SK-N-SH (cell line): ENCODE data around the gene ST6GALNAC5. TPM values are rescaled to one million over a fixed set of nuclear protein-coding genes. Genes with fewer than 3 reads are reported as not detected.
A peak's percentile ranks its signal among the peaks of the same experiment; 100 is the strongest.

Experiments
- CTCF ChIA-PET: fragments of 300-600, 350-600 bp; formaldehyde crosslinking; extraction: SDS; loops from one replicate; lab custom pipeline; 2021; lab: Yijun Ruan, JAX
- POLR2A ChIA-PET: fragments of 350-600 bp; sonication (Branson Sonifier 250); formaldehyde crosslinking; extraction: SDS; loops from one replicate; lab custom pipeline; 2020; ENCODE audit warnings: antibody characterized with exemption, inconsistent platforms; lab: Yijun Ruan, JAX
- DNase-seq: peaks from one replicate; pipeline ENCODE4 v3.0.0; 2012
- H2AFZ ChIP-seq: fragments of 200-600 bp; sonication (generic); 2 replicates; pipeline ENCODE4 v1.8.1; 2016; ENCODE audit warnings: antibody characterized with exemption, mild to moderate bottlenecking, low read depth
- H3F3A ChIP-seq: fragments of 200-600 bp; sonication (generic); replicated peaks from 2 replicates; pipeline ENCODE3; 2016; ENCODE audit warnings: antibody characterized with exemption, mild to moderate bottlenecking; ENCODE audit not compliant: insufficient read depth
- H3K27ac ChIP-seq, 2 experiments: fragments of 200-500 bp in 1 of 2; fragments of 200-600 bp in 1 of 2; sonication (Bioruptor generic) in 1 of 2; sonication (generic), shearing (Covaris generic) in 1 of 2; 2 replicates each; pipeline versions ENCODE4 v1.5.1 to v1.6.1; 2014 to 2016; ENCODE audit warnings: low read depth in 2 of 2, inconsistent platforms in 1 of 2, low read length in 1 of 2, mild to moderate bottlenecking in 1 of 2, mixed read lengths in 1 of 2
- H3K27me3 ChIP-seq: fragments of 200-600 bp; sonication (generic), shearing (Covaris generic); 2 replicates; pipeline ENCODE4 v1.6.1; 2016; ENCODE audit warnings: mixed run types; ENCODE audit not compliant: insufficient read depth
- H3K36me3 ChIP-seq, 2 experiments: fragments of 200-500 bp in 1 of 2; fragments of 200-600 bp in 1 of 2; sonication (Bioruptor generic) in 1 of 2; sonication (generic) in 1 of 2; replicated peaks in 1 of 2; 2 replicates each; pipeline versions ENCODE3 to v1.5.1; 2014 to 2016; ENCODE audit warnings: low read length in 1 of 2, mild to moderate bottlenecking in 1 of 2; ENCODE audit not compliant: insufficient read depth in 2 of 2, control insufficient read depth in 1 of 2
- H3K4me1 ChIP-seq, 2 experiments: fragments of 200-500 bp in 1 of 2; fragments of 200-600 bp in 1 of 2; sonication (Bioruptor generic) in 1 of 2; sonication (generic), shearing (Covaris generic) in 1 of 2; 2 replicates each; pipeline versions ENCODE4 v1.5.1 to v1.6.1; 2014 to 2016; ENCODE audit warnings: low read depth in 1 of 2, low read length in 1 of 2, mixed run types in 1 of 2; ENCODE audit not compliant: insufficient read depth in 2 of 2, control insufficient read depth in 1 of 2
- H3K4me2 ChIP-seq: fragments of 200-600 bp; sonication (generic), shearing (Covaris generic); 2 replicates; pipeline ENCODE4 v1.6.1; 2017; ENCODE audit warnings: mixed run types
- H3K4me3 ChIP-seq, 2 experiments: fragments of 200-500 bp in 1 of 2; fragments of 200-600 bp in 1 of 2; sonication (Bioruptor generic) in 1 of 2; sonication (generic), shearing (Covaris generic) in 1 of 2; 2 replicates each; pipeline versions ENCODE4 v1.5.1 to v1.8.1; 2014 to 2016; ENCODE audit warnings: low read depth in 2 of 2, inconsistent platforms in 1 of 2, low read length in 1 of 2, mild to moderate bottlenecking in 1 of 2, mixed read lengths in 1 of 2, moderate library complexity in 1 of 2
- H3K79me2 ChIP-seq: fragments of 200-600 bp; sonication (generic); 2 replicates; pipeline ENCODE4 v1.8.1; 2017; ENCODE audit warnings: mild to moderate bottlenecking; ENCODE audit not compliant: insufficient read depth
- H3K9ac ChIP-seq: fragments of 200-600 bp; sonication (generic); 2 replicates; pipeline ENCODE4 v1.6.1; 2017; ENCODE audit warnings: mixed run types
- H3K9me2 ChIP-seq: fragments of 200-600 bp; sonication (generic); 2 replicates; pipeline ENCODE4 v1.6.1; 2017; ENCODE audit warnings: mixed run types
- H3K9me3 ChIP-seq: fragments of 200-600 bp; sonication (generic); 2 replicates; pipeline ENCODE4 v1.6.1; 2017; ENCODE audit warnings: mixed run types, mild to moderate bottlenecking, moderate library complexity
- H4K20me1 ChIP-seq: fragments of 200-600 bp; sonication (generic); 2 replicates; pipeline ENCODE4 v1.6.1; 2017; ENCODE audit warnings: mild to moderate bottlenecking, mixed run types; ENCODE audit not compliant: insufficient read depth
- CHD2 ChIP-seq: fragments of 150-350 bp; IDR thresholded peaks from 2 replicates; pipeline ENCODE4 v1.6.1; 2018; ENCODE audit warnings: low read length; ENCODE audit not compliant: partially characterized antibody
- ELF1 ChIP-seq: IDR thresholded peaks from 2 replicates; pipeline ENCODE4 v1.4.0; 2012
- EP300 ChIP-seq, 2 experiments: IDR thresholded peaks; 2 replicates each; pipeline versions ENCODE4 v1.4.0 to v1.6.1; 2012; ENCODE audit warnings: borderline replicate concordance in 1 of 2, low read depth in 1 of 2, low read length in 1 of 2
- EZH2phosphoT487 ChIP-seq: fragments of 200-600 bp; sonication (generic); IDR thresholded peaks from 2 replicates; pipeline ENCODE4 v1.6.1; 2017; ENCODE audit warnings: low read depth, mixed run types, mild to moderate bottlenecking, antibody characterized with exemption, moderate library complexity, borderline replicate concordance
- FOSL2 ChIP-seq: IDR thresholded peaks from 2 replicates; pipeline ENCODE4 v1.4.0; 2012; ENCODE audit warnings: low read depth, mild to moderate bottlenecking, moderate library complexity, borderline replicate concordance
- FOXJ3 ChIP-seq: sonication (generic); formaldehyde crosslinking; IDR thresholded peaks from 2 replicates; pipeline ENCODE4 v1.5.1; 2020; ENCODE audit warnings: mild to moderate bottlenecking, missing genetic modification reagents
- FOXM1 ChIP-seq: IDR thresholded peaks from 2 replicates; pipeline ENCODE4 v1.4.0; 2012; ENCODE audit warnings: low read depth, mild to moderate bottlenecking
- GABPA ChIP-seq: IDR thresholded peaks from 2 replicates; pipeline ENCODE4 v1.4.0; 2012; ENCODE audit warnings: low read depth, mild to moderate bottlenecking
- IRF3 ChIP-seq: fragments of 150-350 bp; IDR thresholded peaks from 2 replicates; pipeline ENCODE4 v1.6.1; 2016; ENCODE audit warnings: mild to moderate bottlenecking, low read depth, low read length
- JUND ChIP-seq: IDR thresholded peaks from 2 replicates; pipeline ENCODE4 v1.4.0; 2012
- MEF2A ChIP-seq: IDR thresholded peaks from 2 replicates; pipeline ENCODE4 v1.4.0; 2012; ENCODE audit warnings: low read depth, borderline replicate concordance
- NFIC ChIP-seq: IDR thresholded peaks from 2 replicates; pipeline ENCODE4 v1.4.0; 2012; ENCODE audit warnings: borderline replicate concordance
- NRF1 ChIP-seq: IDR thresholded peaks from 2 replicates; pipeline ENCODE4 v1.6.1; 2012; ENCODE audit warnings: low read depth, mild to moderate bottlenecking, low read length
- RAD21 ChIP-seq: IDR thresholded peaks from 2 replicates; pipeline ENCODE4 v1.6.1; 2012; ENCODE audit warnings: mild to moderate bottlenecking, low read length
- RCOR1 ChIP-seq: fragments of 150-350 bp; IDR thresholded peaks from 2 replicates; pipeline ENCODE4 v1.6.1; 2017; ENCODE audit warnings: antibody characterized with exemption, low read length
- RFX5 ChIP-seq: IDR thresholded peaks from 2 replicates; pipeline ENCODE4 v1.6.1; 2012; ENCODE audit warnings: mild to moderate bottlenecking, improper control_type of control experiment, low read length
- SIN3A ChIP-seq: IDR thresholded peaks from 2 replicates; pipeline ENCODE4 v1.6.1; 2012; ENCODE audit warnings: low read depth, mild to moderate bottlenecking, low read length, moderate library complexity, borderline replicate concordance
- SMC3 ChIP-seq: IDR thresholded peaks from 2 replicates; pipeline ENCODE4 v1.6.1; 2012; ENCODE audit warnings: low read depth, low read length, improper control_type of control experiment
- WGBS: methylation state at CpG from one replicate; pipeline ENCODE4 v1.1.6; 2017; ENCODE audit warnings: low lambda C conversion rate; 5-methylcytosine and 5-hydroxymethylcytosine counted together
- polyA plus RNA-seq, 3 experiments: library from polyadenylated mRNA; depleted of rRNA; stranded (reverse); fragments of >200 nt; gene quantifications; 2 replicates each; pipeline ENCODE4 v1.2.3, GENCODE V29; 2012
- TF ChIP-seq, protein P1 (sequence below): fragments of 200-600 bp; sonication (generic); IDR thresholded peaks from 2 replicates; pipeline ENCODE4 v1.6.1; 2017; ENCODE audit warnings: antibody characterized with exemption, mild to moderate bottlenecking, moderate library complexity
- TF ChIP-seq, protein P2 (sequence below): IDR thresholded peaks from 2 replicates; pipeline ENCODE4 v1.4.0; 2012; ENCODE audit warnings: low read depth, borderline replicate concordance
- TF ChIP-seq, protein P3 (sequence below): fragments of 150-350 bp; IDR thresholded peaks from 2 replicates; pipeline ENCODE4 v1.6.1; 2017; ENCODE audit warnings: antibody characterized with exemption, low read length, low read depth, borderline replicate concordance
- TF ChIP-seq, protein P4 (sequence below): IDR thresholded peaks from 2 replicates; pipeline ENCODE4 v1.4.0; 2012; ENCODE audit warnings: low read depth
- TF ChIP-seq, protein P5 (sequence below): IDR thresholded peaks from 2 replicates; pipeline ENCODE4; 2012

Gene ST6GALNAC5
- polyA plus RNA-seq, 1 of the 3 experiments (the other 2 are of a cell fraction), result 10.6 TPM

DNA sequence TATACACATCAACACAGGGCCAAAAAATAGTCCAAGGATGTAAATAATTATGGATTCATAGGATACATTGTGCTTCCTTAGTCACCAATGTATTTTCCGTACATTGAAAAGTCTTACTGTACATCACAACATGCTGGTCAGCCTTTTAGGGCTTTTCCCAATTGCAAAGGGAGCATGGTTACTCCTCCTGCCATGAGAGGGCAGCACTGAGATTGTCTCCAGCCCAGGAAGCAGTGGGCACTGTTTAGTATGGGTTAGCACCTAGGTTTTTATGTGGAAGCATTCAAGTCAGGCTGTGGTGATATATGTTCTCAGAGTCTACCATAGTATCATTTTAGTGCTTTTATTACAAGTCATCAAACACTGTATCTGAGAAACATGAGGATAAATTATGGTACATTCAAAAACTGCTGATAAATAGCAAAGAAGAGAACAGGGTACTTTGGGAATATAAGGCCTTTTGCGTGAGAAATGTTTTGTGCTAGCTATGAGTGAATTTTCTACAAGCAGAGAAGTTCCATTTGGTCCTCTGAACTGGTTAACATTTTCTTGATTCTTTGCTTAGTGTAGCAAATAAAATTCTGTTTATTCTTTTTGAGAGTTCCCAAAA, 34.0 kb downstream of the ST6GALNAC5 start:
- no peak overlapping the region; a peak in 1 of 4 replicates for H3K4me3 ChIP-seq
- H4K20me1 ChIP-seq, result no peaks in the 10 kb centered on the region
- TF ChIP-seq IRF3 (no peak), NFIC (no peak), ELF1 (peak; percentile 45; the same call in 1 of the 2 replicates), RCOR1 (no peak), FOXM1 (no peak), SMC3 (peak; percentile 58), RFX5 (no peak), EP300 (IDR thresholded peaks at IDR 0.05; ENCODE audit: borderline replicate concordance in 1 of 2, low read depth in 1 of 2, low read length in 1 of 2) (no peak), MEF2A (no peak), CHD2 (no peak), RAD21 (peak; percentile 58), GABPA (no peak)
- TF ChIP-seq, protein P1, sequence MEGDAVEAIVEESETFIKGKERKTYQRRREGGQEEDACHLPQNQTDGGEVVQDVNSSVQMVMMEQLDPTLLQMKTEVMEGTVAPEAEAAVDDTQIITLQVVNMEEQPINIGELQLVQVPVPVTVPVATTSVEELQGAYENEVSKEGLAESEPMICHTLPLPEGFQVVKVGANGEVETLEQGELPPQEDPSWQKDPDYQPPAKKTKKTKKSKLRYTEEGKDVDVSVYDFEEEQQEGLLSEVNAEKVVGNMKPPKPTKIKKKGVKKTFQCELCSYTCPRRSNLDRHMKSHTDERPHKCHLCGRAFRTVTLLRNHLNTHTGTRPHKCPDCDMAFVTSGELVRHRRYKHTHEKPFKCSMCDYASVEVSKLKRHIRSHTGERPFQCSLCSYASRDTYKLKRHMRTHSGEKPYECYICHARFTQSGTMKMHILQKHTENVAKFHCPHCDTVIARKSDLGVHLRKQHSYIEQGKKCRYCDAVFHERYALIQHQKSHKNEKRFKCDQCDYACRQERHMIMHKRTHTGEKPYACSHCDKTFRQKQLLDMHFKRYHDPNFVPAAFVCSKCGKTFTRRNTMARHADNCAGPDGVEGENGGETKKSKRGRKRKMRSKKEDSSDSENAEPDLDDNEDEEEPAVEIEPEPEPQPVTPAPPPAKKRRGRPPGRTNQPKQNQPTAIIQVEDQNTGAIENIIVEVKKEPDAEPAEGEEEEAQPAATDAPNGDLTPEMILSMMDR, result peak; percentile 77
- TF ChIP-seq, all 33 proteins: peak for 4
- H3K27me3 ChIP-seq, result no peaks in the 10 kb centered on the region
- H3K79me2 ChIP-seq, result no peaks in the 10 kb centered on the region
- H3K27ac ChIP-seq, result no peak overlapping the region
- H3F3A ChIP-seq, result no peaks in the 10 kb centered on the region
- H3K9me2 ChIP-seq, result no peaks in the 10 kb centered on the region
- no peaks in the 10 kb centered on the region for H3K4me1 ChIP-seq
- no peak overlapping the region for H3K9ac ChIP-seq
- ChIA-PET CTCF (no interaction called here), POLR2A (no interaction called here)
- no peak overlapping the region for H2AFZ ChIP-seq
- H3K4me2 ChIP-seq, result no peak overlapping the region
- peak; percentile 27 for DNase-seq
- H3K9me3 ChIP-seq, result no peaks in the 10 kb centered on the region
- no peaks in the 10 kb centered on the region for H3K36me3 ChIP-seq
- 84% methylated on average over 2 of the region's 2 CpGs for WGBS

DNA sequence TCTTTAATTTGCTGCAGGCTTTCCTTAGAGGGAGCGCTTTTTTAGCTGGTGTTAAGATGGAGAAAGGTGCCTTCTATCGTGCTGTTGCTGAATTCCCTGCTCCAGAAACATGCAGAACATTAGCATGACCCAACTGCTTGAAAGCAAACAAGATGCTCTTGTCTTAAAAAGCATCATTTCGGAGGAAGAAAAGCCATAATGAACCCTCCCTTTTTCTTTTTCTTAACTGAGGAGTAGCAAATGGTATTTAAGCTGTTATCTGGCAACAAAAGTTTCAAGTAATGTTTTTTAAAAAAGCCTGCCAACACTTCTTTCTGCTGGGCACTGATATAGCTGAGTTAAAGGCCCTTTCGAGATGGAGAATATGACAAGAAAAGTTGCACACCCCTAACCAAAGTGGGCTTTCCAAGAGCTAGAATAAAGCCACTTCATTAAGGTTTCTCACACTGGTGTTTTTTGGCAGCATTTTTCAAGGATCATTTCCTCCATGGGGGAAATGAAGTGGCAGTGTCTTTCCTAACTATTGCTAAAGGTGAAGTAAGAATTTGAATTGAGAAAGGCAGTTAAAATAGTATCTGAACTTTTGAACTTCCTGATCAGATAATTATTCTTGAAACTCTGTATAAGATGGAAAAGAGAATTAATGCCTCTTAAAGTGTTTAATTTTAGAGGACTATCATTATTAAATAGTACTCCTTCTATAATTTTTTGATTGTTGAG, 38.8 kb downstream of the ST6GALNAC5 start:
- H3K4me1 ChIP-seq, result no peaks in the 10 kb centered on the region
- ChIA-PET CTCF (no interaction called here), POLR2A (no interaction called here)
- H3K27ac ChIP-seq, result no peak overlapping the region
- no peaks in the 10 kb centered on the region for H3K36me3 ChIP-seq
- no peaks in the 10 kb centered on the region for H4K20me1 ChIP-seq
- H3K9me3 ChIP-seq, result no peaks in the 10 kb centered on the region
- no peaks in the 10 kb centered on the region for H3K27me3 ChIP-seq
- H2AFZ ChIP-seq, result no peak overlapping the region
- 90% methylated on average over 4 of the region's 4 CpGs for WGBS
- no peak overlapping the region for H3K4me3 ChIP-seq
- no peak overlapping the region for H3K4me2 ChIP-seq
- no peaks in the 10 kb centered on the region for H3F3A ChIP-seq
- no peak overlapping the region for H3K9ac ChIP-seq
- H3K79me2 ChIP-seq, result no peaks in the 10 kb centered on the region
- no peak for DNase-seq
- H3K9me2 ChIP-seq, result no peaks in the 10 kb centered on the region
- no peak for TF ChIP-seq ELF1
- no peak for TF ChIP-seq FOXJ3 (CRISPR knock-in tag)
- TF ChIP-seq SIN3A, result no peak
- TF ChIP-seq FOXM1, result no peak
- TF ChIP-seq, protein P2, sequence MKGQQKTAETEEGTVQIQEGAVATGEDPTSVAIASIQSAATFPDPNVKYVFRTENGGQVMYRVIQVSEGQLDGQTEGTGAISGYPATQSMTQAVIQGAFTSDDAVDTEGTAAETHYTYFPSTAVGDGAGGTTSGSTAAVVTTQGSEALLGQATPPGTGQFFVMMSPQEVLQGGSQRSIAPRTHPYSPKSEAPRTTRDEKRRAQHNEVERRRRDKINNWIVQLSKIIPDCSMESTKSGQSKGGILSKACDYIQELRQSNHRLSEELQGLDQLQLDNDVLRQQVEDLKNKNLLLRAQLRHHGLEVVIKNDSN, result no peak
- TF ChIP-seq MEF2A, result no peak
- TF ChIP-seq, protein P3, sequence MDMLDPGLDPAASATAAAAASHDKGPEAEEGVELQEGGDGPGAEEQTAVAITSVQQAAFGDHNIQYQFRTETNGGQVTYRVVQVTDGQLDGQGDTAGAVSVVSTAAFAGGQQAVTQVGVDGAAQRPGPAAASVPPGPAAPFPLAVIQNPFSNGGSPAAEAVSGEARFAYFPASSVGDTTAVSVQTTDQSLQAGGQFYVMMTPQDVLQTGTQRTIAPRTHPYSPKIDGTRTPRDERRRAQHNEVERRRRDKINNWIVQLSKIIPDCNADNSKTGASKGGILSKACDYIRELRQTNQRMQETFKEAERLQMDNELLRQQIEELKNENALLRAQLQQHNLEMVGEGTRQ, result no peak
- TF ChIP-seq NRF1, result no peak
- TF ChIP-seq, protein P4, sequence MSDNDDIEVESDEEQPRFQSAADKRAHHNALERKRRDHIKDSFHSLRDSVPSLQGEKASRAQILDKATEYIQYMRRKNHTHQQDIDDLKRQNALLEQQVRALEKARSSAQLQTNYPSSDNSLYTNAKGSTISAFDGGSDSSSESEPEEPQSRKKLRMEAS, result no peak
- no peak for TF ChIP-seq SMC3
- no peak for TF ChIP-seq EZH2phosphoT487
- TF ChIP-seq JUND, result no peak
- TF ChIP-seq FOSL2, result no peak
- TF ChIP-seq, protein P5, sequence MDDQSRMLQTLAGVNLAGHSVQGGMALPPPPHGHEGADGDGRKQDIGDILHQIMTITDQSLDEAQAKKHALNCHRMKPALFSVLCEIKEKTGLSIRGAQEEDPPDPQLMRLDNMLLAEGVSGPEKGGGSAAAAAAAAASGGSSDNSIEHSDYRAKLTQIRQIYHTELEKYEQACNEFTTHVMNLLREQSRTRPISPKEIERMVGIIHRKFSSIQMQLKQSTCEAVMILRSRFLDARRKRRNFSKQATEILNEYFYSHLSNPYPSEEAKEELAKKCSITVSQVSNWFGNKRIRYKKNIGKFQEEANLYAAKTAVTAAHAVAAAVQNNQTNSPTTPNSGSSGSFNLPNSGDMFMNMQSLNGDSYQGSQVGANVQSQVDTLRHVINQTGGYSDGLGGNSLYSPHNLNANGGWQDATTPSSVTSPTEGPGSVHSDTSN, result no peak
